GM12878 (cell line): ENCODE measurements around the gene ZDHHC14. TPM values are rescaled to one million over a fixed set of nuclear protein-coding genes. Genes with fewer than 3 reads are reported as not detected.

Experiments used
- ATAC-seq: fragments of 200-7000 bp; cut with Tn5 transposase; 3 replicates; pipeline ENCODE4 v1.9.1; 2020; ENCODE audit warnings: mild to moderate bottlenecking, moderate library complexity
- BruUV-seq: library from RNA; stranded (reverse); fragments of 400-500 nt; replicated peaks from 2 replicates; lab custom pipeline; 2021; lab: Mats Ljungman, UMichigan
- CTCF ChIA-PET: fragments of 300-600 bp; sonication (Branson Sonifier 250); formaldehyde crosslinking; extraction: SDS; loops from one replicate; lab custom pipeline; 2021; ENCODE audit warnings: inconsistent platforms; lab: Yijun Ruan, JAX
- POLR2A ChIA-PET: fragments of 350-600 bp; formaldehyde crosslinking; extraction: SDS; loops from one replicate; lab custom pipeline; 2021; ENCODE audit warnings: inconsistent platforms; lab: Charles Lee
- RAD21 ChIA-PET: fragments of 300-600 bp; sonication (Branson Sonifier 250); formaldehyde crosslinking; loops from one replicate; lab custom pipeline; 2023; ENCODE audit warnings: antibody characterized with exemption; ENCODE audit not compliant: unreplicated experiment; lab: Charles Lee
- SMC1A ChIA-PET: fragments of 300-600 bp; sonication (Branson Sonifier 250); formaldehyde crosslinking; loops from one replicate; lab custom pipeline; 2023; ENCODE audit not compliant: unreplicated experiment, uncharacterized antibody; lab: Charles Lee
- DNase-seq: peaks from one replicate; pipeline ENCODE4 v3.0.0-alpha.2; 2011; ENCODE audit warnings: low read depth, low spot score
- FAIRE-seq: peaks from 3 replicates; lab custom pipeline; 2011; peaks lifted over from hg19 to GRCh38; lab: Jason Lieb, UNC
- H2AFZ ChIP-seq: 2 replicates; pipeline ENCODE4 v1.6.0; 2011; ENCODE audit warnings: low read depth, low read length, control low read depth; ENCODE audit not compliant: control insufficient read depth
- H3K27ac ChIP-seq: 2 replicates; pipeline ENCODE4 v1.5.1; 2011; ENCODE audit warnings: control low read depth; ENCODE audit not compliant: control insufficient read depth, insufficient read depth
- H3K27me3 ChIP-seq, 2 experiments: replicated peaks in 1 of 2; 2 replicates each; pipeline versions ENCODE4 v1.6.0 to v1.6.1; 2011; ENCODE audit warnings: low read length in 1 of 2; ENCODE audit not compliant: control insufficient read depth in 2 of 2, insufficient read depth in 2 of 2
- H3K36me3 ChIP-seq, 2 experiments: 2 replicates each; pipeline ENCODE4 v1.5.1; 2011; ENCODE audit warnings: low read length in 1 of 2; ENCODE audit not compliant: control insufficient read depth in 2 of 2, insufficient read depth in 2 of 2
- H3K4me1 ChIP-seq: 2 replicates; pipeline ENCODE4 v1.6.1; 2011; ENCODE audit warnings: mild to moderate bottlenecking, low read length, moderate library complexity, mixed read lengths; ENCODE audit not compliant: control insufficient read depth, insufficient read depth
- H3K4me2 ChIP-seq: 2 replicates; pipeline ENCODE4 v1.6.0; 2011; ENCODE audit warnings: control low read depth; ENCODE audit not compliant: control insufficient read depth, insufficient read depth
- H3K4me3 ChIP-seq: fragments of 200-600 bp; sonication (generic); 2 replicates; pipeline ENCODE4 v1.5.1; 2016
- H3K79me2 ChIP-seq: 2 replicates; pipeline ENCODE4 v1.6.0; 2011; ENCODE audit warnings: low read length; ENCODE audit not compliant: control insufficient read depth, insufficient read depth
- H3K9ac ChIP-seq: 2 replicates; pipeline ENCODE4 v1.8.0; 2011; ENCODE audit warnings: low read length, control low read depth, mixed read lengths; ENCODE audit not compliant: control insufficient read depth, insufficient read depth
- H3K9me3 ChIP-seq: replicated peaks from 3 replicates; pipeline ENCODE4 v1.5.1; 2011; ENCODE audit warnings: mild to moderate bottlenecking, low read length; ENCODE audit not compliant: control insufficient read depth, insufficient read depth
- H4K20me1 ChIP-seq: 2 replicates; pipeline ENCODE4 v1.6.0; 2011; ENCODE audit not compliant: control insufficient read depth, insufficient read depth
- RAD21 ChIP-seq: IDR thresholded peaks from 2 replicates; pipeline ENCODE4 v1.6.1; 2011; ENCODE audit warnings: mild to moderate bottlenecking, low read depth, low read length, moderate library complexity; ENCODE audit not compliant: insufficient read depth
- SP1 ChIP-seq: IDR thresholded peaks from one replicate; pipeline ENCODE4 v1.6.1; 2011; ENCODE audit warnings: low read depth, low read length
- TBL1XR1 ChIP-seq: IDR thresholded peaks from 2 replicates; pipeline ENCODE4 v1.6.1; 2012; ENCODE audit warnings: low read depth, low read length, improper control_type of control experiment
- TCF12 ChIP-seq: IDR thresholded peaks from 2 replicates; pipeline ENCODE4 v1.6.1; 2011; ENCODE audit warnings: low read depth, mild to moderate bottlenecking, low read length
- YY1 ChIP-seq: IDR thresholded peaks from 2 replicates; pipeline ENCODE4 v1.6.1; 2011; ENCODE audit warnings: low read depth, mild to moderate bottlenecking, low read length
- WGBS: methylation state at CpG from one replicate; pipeline ENCODE4 v1.1.6; 2016; ENCODE audit warnings: low lambda C conversion rate; ENCODE audit not compliant: insufficient replicate concordance, insufficient coverage; ENCODE audit errors: missing lambda C conversion rate; 5-methylcytosine and 5-hydroxymethylcytosine counted together
- in situ Hi-C: fragments of 300-500 bp; cut with MboI; formaldehyde crosslinking; loops from 9 replicates; pipeline ENCODE4 v1.14.3; 2018; ENCODE audit warnings: mixed read lengths
- intact Hi-C: fragments of 100-400 bp; cut with micrococcal nuclease; formaldehyde crosslinking; loops from one replicate; pipeline ENCODE4 v1.14.2; 2022; ENCODE audit not compliant: unreplicated experiment
- polyA plus RNA-seq, 11 experiments: library from polyadenylated mRNA; depleted of rRNA in 4 of 11; unstranded in 6 of 11; stranded (reverse) in 5 of 11; fragments of >200 nt; fragmentation: Nextera tagmentation in 4 of 11; fragmentation: Illumina TruSeq in 1 of 11; extraction: Ambion mirVana in 4 of 11; extraction: Trizol in 1 of 11; gene quantifications; 1 replicate in 1 of 11; 2 replicates in 10 of 11; pipeline versions ENCODE4 v1.2.1 to v1.2.3, GENCODE V29; 2011 to 2016; ENCODE audit warnings: inconsistent platforms in 2 of 11, missing spikeins in 2 of 11, low read depth in 1 of 11
- total RNA-seq, 4 experiments: library from RNA; depleted of rRNA in 3 of 4; stranded (reverse); fragments of >200 nt in 3 of 4; fragmentation: Illumina TruSeq in 1 of 4; extraction: Trizol in 1 of 4; gene quantifications; 2 replicates each; pipeline versions ENCODE4 v1.2.1 to v1.2.3, GENCODE V29; 2013 to 2021
- TF ChIP-seq, protein P1 (sequence below): fragments of 450-650 bp; IDR thresholded peaks from 2 replicates; pipeline ENCODE4 v1.6.1; 2016; ENCODE audit warnings: mild to moderate bottlenecking, moderate library complexity, borderline replicate concordance
- TF ChIP-seq, protein P2 (sequence below): fragments of 450-650 bp; IDR thresholded peaks from 2 replicates; pipeline ENCODE4 v1.6.1; 2017; ENCODE audit warnings: mild to moderate bottlenecking, moderate library complexity

The ZDHHC14 gene
- total and polyA plus RNA-seq, 10 of the 15 experiments (the other 5 are each of a cell fraction or from before 2014, with no cell fraction given) = 0.15 to 16.0 (median 0.76) TPM; not detected in 1

DNA sequence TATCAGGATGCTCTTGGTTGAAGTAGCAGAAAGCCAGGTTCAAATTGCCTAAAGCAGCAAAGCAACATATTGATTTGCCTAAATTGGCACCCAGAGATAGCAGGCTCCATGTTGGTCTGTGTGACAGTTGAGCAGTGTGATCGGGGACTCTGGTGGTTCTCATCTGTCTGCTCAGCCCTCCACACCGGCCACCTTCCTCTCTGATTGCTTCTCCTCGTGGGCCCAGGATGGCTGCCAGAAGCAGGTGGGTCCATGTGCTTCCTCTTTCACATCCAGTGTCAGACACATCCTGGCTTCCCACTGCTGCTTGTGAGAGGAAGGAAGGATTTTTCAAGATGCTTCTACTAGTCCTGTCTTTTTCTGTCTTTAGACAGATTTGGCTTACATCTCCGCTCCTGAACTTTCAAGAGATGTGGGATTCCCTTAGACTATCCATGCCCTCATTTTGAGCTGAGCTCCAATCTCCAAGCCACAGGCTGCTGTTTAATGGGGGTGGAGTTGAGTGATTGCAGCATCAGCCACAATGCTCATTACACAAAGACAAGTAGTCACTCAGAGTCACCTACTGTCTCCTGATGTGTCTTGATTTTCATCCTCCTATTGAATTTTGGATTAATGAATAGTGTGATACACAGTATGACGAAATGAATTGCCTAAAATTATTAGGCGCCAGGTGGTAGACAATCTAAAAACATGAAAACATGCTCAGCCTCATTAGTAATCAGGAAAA is 122.2 kb downstream of the ZDHHC14 start:
- Histone ChIP-seq H3K27me3 (no peaks in the 10 kb centered on the region; a peak in 1 of 4 replicates), H3K79me2 (no peaks in the 10 kb centered on the region), H3K9ac (no peak overlapping the region), H2AFZ (no peak overlapping the region), H3K4me2 (no peak overlapping the region), H4K20me1 (no peaks in the 10 kb centered on the region), H3K27ac (no peak overlapping the region), H3K9me3 (peaks cover 13% of the 10 kb centered on the region), H3K4me3 (no peak overlapping the region), H3K4me1 (no peaks in the 10 kb centered on the region), H3K36me3 (peaks cover 0 to 2% of the 10 kb centered on the region in 2 experiments; a peak in 1 of 4 replicates)
- BruUV-seq = no TSS peak
- DNase-seq (no peak), FAIRE-seq (no peak), ATAC-seq (no peak)
- intact Hi-C loops (no loop called here), in situ Hi-C loops (no loop called here)
- TF ChIP-seq, protein P1, sequence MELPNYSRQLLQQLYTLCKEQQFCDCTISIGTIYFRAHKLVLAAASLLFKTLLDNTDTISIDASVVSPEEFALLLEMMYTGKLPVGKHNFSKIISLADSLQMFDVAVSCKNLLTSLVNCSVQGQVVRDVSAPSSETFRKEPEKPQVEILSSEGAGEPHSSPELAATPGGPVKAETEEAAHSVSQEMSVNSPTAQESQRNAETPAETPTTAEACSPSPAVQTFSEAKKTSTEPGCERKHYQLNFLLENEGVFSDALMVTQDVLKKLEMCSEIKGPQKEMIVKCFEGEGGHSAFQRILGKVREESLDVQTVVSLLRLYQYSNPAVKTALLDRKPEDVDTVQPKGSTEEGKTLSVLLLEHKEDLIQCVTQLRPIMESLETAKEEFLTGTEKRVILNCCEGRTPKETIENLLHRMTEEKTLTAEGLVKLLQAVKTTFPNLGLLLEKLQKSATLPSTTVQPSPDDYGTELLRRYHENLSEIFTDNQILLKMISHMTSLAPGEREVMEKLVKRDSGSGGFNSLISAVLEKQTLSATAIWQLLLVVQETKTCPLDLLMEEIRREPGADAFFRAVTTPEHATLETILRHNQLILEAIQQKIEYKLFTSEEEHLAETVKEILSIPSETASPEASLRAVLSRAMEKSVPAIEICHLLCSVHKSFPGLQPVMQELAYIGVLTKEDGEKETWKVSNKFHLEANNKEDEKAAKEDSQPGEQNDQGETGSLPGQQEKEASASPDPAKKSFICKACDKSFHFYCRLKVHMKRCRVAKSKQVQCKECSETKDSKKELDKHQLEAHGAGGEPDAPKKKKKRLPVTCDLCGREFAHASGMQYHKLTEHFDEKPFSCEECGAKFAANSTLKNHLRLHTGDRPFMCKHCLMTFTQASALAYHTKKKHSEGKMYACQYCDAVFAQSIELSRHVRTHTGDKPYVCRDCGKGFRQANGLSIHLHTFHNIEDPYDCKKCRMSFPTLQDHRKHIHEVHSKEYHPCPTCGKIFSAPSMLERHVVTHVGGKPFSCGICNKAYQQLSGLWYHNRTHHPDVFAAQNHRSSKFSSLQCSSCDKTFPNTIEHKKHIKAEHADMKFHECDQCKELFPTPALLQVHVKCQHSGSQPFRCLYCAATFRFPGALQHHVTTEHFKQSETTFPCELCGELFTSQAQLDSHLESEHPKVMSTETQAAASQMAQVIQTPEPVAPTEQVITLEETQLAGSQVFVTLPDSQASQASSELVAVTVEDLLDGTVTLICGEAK = no peak
- no peak for TF ChIP-seq SP1
- TF ChIP-seq YY1 = no peak
- TF ChIP-seq TCF12 = no peak
- TF ChIP-seq TBL1XR1 = no peak
- TF ChIP-seq RAD21 = no peak
- TF ChIP-seq, protein P2, sequence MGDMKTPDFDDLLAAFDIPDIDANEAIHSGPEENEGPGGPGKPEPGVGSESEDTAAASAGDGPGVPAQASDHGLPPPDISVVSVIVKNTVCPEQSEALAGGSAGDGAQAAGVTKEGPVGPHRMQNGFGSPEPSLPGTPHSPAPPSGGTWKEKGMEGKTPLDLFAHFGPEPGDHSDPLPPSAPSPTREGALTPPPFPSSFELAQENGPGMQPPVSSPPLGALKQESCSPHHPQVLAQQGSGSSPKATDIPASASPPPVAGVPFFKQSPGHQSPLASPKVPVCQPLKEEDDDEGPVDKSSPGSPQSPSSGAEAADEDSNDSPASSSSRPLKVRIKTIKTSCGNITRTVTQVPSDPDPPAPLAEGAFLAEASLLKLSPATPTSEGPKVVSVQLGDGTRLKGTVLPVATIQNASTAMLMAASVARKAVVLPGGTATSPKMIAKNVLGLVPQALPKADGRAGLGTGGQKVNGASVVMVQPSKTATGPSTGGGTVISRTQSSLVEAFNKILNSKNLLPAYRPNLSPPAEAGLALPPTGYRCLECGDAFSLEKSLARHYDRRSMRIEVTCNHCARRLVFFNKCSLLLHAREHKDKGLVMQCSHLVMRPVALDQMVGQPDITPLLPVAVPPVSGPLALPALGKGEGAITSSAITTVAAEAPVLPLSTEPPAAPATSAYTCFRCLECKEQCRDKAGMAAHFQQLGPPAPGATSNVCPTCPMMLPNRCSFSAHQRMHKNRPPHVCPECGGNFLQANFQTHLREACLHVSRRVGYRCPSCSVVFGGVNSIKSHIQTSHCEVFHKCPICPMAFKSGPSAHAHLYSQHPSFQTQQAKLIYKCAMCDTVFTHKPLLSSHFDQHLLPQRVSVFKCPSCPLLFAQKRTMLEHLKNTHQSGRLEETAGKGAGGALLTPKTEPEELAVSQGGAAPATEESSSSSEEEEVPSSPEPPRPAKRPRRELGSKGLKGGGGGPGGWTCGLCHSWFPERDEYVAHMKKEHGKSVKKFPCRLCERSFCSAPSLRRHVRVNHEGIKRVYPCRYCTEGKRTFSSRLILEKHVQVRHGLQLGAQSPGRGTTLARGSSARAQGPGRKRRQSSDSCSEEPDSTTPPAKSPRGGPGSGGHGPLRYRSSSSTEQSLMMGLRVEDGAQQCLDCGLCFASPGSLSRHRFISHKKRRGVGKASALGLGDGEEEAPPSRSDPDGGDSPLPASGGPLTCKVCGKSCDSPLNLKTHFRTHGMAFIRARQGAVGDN = no peak
- RAD21 ChIA-PET = no interaction called here
- POLR2A ChIA-PET = no interaction called here
- CTCF ChIA-PET = no interaction called here
- WGBS = 43% methylated on average over 6 of the region's 6 CpGs
- SMC1A ChIA-PET = interaction anchor here (0.8 kb wide), 1 partner anchor 31 kb away, joined by 3 read pairs; no protein-coding TSS in a partner anchor
